HG02588 (cell line): ENCODE measurements around the gene CCDC134.

ENCODE experiments used
- ATAC-seq: cut with Tn5 transposase; IDR thresholded peaks from one replicate; pipeline ENCODE4 v1.9.1; 2021; ENCODE audit warnings: mild to moderate bottlenecking, moderate library complexity; ENCODE audit not compliant: unreplicated experiment

CCDC134 gene

DNA sequence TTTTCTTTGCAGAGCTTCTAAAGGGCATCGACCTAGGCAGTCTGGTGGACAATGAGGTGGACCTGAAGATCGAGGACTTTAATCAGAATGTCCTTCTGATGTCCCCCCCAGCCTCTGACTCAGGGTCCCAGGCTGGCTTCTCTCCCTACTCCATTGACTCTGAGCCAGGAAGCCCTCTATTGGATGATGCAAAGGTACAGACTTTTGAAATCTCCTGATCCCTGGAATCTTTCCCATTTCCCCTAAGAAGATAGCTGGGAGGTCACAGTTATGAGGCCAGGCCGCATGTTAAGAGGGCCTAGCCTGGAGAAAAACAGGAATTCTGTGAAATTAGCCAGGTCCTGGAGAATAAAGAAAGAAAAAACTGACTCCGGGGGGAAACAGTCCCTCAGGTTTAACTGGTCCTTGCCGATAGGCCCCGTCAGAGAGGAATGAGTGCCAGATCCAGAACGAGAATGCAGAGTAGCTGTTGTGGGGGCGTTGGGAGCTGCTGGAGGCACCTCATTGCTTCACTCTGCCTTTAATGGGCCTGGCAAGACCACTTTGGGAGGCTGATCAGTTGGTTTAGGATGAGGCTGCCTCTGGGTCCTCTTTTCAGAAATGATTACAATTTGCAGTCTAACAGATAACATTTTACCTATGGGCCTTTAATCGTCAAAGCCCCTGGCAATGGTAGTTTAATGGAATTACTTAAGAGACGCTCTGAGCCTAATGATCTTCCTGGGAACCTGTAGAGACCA is 75.2 kb downstream of the CCDC134 start:
- ATAC-seq, result no peak
